ENCODE measurements around the gene GPT2. TPM values are rescaled to one million over a fixed set of nuclear protein-coding genes. Genes with fewer than 3 reads are reported as not detected.

GPT2 gene
- total and polyA plus RNA-seq, 2 donors (not counting 1 experiment from before 2014, with no cell fraction given), result 5.8 to 16.3 TPM

GRCh38 chr16:46897471-46897870 lies 13.3 kb downstream of the GPT2 start:
- no peak overlapping the region for H2AFZ ChIP-seq (ENCODE audit: low read length)
- no peaks in the 10 kb centered on the region for H3K27me3 ChIP-seq (ENCODE audit: control insufficient read depth, insufficient read depth, low read length)
- H3K36me3 ChIP-seq (ENCODE audit: control insufficient read depth, insufficient read depth, low read length), result peaks cover 1% of the 10 kb centered on the region
- H3K9ac ChIP-seq (ENCODE audit: insufficient read depth, low read length), result no peak overlapping the region
- TF ChIP-seq EZH2 (IDR thresholded peaks at IDR 0.05; ENCODE audit: low read length, missing control alignments) (no peak), CTCF (conservative IDR thresholded peaks at IDR 0.05 in 1 of 2, IDR thresholded peaks at IDR 0.05 in 1 of 2; ENCODE audit: low read depth in 1 of 2, low read length in 2 of 2) (no peak)
- H3K79me2 ChIP-seq (ENCODE audit: control insufficient read depth, insufficient read depth, low read length), result no peaks in the 10 kb centered on the region
- DNase-seq (ENCODE audit: low read depth in 2 of 2), result no peak
- H3K9me3 ChIP-seq (ENCODE audit: control insufficient read depth, insufficient read depth, low read depth, low read length), result no peaks in the 10 kb centered on the region
- no peak overlapping the region for H3K27ac ChIP-seq (ENCODE audit: insufficient read depth, low read length)
- no peaks in the 10 kb centered on the region for H4K20me1 ChIP-seq (ENCODE audit: control insufficient read depth, extremely low read depth, insufficient read depth, low read length)
- no peak overlapping the region for H3K4me3 ChIP-seq (replicated peaks in 1 of 4; ENCODE audit: control extremely low read depth in 1 of 4, insufficient read depth in 1 of 4, low read depth in 3 of 4, low read length in 4 of 4)
- H3K4me2 ChIP-seq (ENCODE audit: extremely low read depth, insufficient read depth, low read length), result no peak overlapping the region
- peaks cover 6% of the 10 kb centered on the region for H3K4me1 ChIP-seq (ENCODE audit: control insufficient read depth, extremely low read depth, insufficient read depth, low read length)

GRCh38 chr16:46898006-46898405 lies 13.8 kb downstream of the GPT2 start:
- Histone ChIP-seq H3K9ac (ENCODE audit: insufficient read depth, low read length) (no peak overlapping the region), H3K9me3 (ENCODE audit: control insufficient read depth, insufficient read depth, low read depth, low read length) (no peaks in the 10 kb centered on the region), H3K4me1 (ENCODE audit: control insufficient read depth, extremely low read depth, insufficient read depth, low read length) (peaks cover 6% of the 10 kb centered on the region), H3K79me2 (ENCODE audit: control insufficient read depth, insufficient read depth, low read length) (no peaks in the 10 kb centered on the region), H2AFZ (ENCODE audit: low read length) (no peak overlapping the region), H4K20me1 (ENCODE audit: control insufficient read depth, extremely low read depth, insufficient read depth, low read length) (no peaks in the 10 kb centered on the region), H3K27me3 (ENCODE audit: control insufficient read depth, insufficient read depth, low read length) (no peaks in the 10 kb centered on the region), H3K27ac (ENCODE audit: insufficient read depth, low read length) (no peak overlapping the region), H3K4me3 (replicated peaks in 1 of 4; ENCODE audit: control extremely low read depth in 1 of 4, insufficient read depth in 1 of 4, low read depth in 3 of 4, low read length in 4 of 4) (no peak overlapping the region), H3K4me2 (ENCODE audit: extremely low read depth, insufficient read depth, low read length) (no peak overlapping the region), H3K36me3 (ENCODE audit: control insufficient read depth, insufficient read depth, low read length) (peaks cover 1% of the 10 kb centered on the region)
- no peak for DNase-seq (ENCODE audit: low read depth in 2 of 2)
- TF ChIP-seq CTCF (conservative IDR thresholded peaks at IDR 0.05 in 1 of 2, IDR thresholded peaks at IDR 0.05 in 1 of 2; ENCODE audit: low read depth in 1 of 2, low read length in 2 of 2) (no peak), EZH2 (IDR thresholded peaks at IDR 0.05; ENCODE audit: low read length, missing control alignments) (no peak)

- H3K27ac ChIP-seq (ENCODE audit: insufficient read depth, low read length), result no peak overlapping the region
- H4K20me1 ChIP-seq (ENCODE audit: control insufficient read depth, extremely low read depth, insufficient read depth, low read length), result no peaks in the 10 kb centered on the region
- no peaks in the 10 kb centered on the region for H3K27me3 ChIP-seq (ENCODE audit: control insufficient read depth, insufficient read depth, low read length)
- H3K79me2 ChIP-seq (ENCODE audit: control insufficient read depth, insufficient read depth, low read length), result no peaks in the 10 kb centered on the region
- TF ChIP-seq EZH2 (IDR thresholded peaks at IDR 0.05; ENCODE audit: low read length, missing control alignments) (no peak), CTCF (conservative IDR thresholded peaks at IDR 0.05 in 1 of 2, IDR thresholded peaks at IDR 0.05 in 1 of 2; ENCODE audit: low read depth in 1 of 2, low read length in 2 of 2) (no peak)
- peaks cover 2% of the 10 kb centered on the region for H3K4me1 ChIP-seq (ENCODE audit: control insufficient read depth, extremely low read depth, insufficient read depth, low read length)
- H3K9ac ChIP-seq (ENCODE audit: insufficient read depth, low read length), result no peak overlapping the region
- H3K36me3 ChIP-seq (ENCODE audit: control insufficient read depth, insufficient read depth, low read length), result peaks cover 1% of the 10 kb centered on the region
- H3K4me3 ChIP-seq (replicated peaks in 1 of 4; ENCODE audit: control extremely low read depth in 1 of 4, insufficient read depth in 1 of 4, low read depth in 3 of 4, low read length in 4 of 4), result no peak overlapping the region
- H2AFZ ChIP-seq (ENCODE audit: low read length), result no peak overlapping the region
- no peak overlapping the region for H3K4me2 ChIP-seq (ENCODE audit: extremely low read depth, insufficient read depth, low read length)
- no peaks in the 10 kb centered on the region for H3K9me3 ChIP-seq (ENCODE audit: control insufficient read depth, insufficient read depth, low read depth, low read length)
- no peak for DNase-seq (ENCODE audit: low read depth in 2 of 2)
Measured at GRCh38 chr16:46899443-46900143, 15.4 kb downstream of the GPT2 start.

Measured in fibroblast of lung (primary cell).